Inferior parietal cortex (tissue), 1 donor: Measurements from ENCODE around the gene RIPOR3.
"Not testable (repeated sequence)": the region's sequence is repeated elsewhere in the genome, so short reads cannot be mapped to it uniquely, and the experiment has no call there.

ENCODE experiments used
- DNase-seq: peaks from one replicate; pipeline ENCODE4 v3.0.0-alpha.2; 2016; ENCODE audit errors: extremely low spot score

The RIPOR3 gene

GRCh38 chr20:50680105-50680960, 11.0 kb downstream of the RIPOR3 start:
- no peak for DNase-seq

DNA sequence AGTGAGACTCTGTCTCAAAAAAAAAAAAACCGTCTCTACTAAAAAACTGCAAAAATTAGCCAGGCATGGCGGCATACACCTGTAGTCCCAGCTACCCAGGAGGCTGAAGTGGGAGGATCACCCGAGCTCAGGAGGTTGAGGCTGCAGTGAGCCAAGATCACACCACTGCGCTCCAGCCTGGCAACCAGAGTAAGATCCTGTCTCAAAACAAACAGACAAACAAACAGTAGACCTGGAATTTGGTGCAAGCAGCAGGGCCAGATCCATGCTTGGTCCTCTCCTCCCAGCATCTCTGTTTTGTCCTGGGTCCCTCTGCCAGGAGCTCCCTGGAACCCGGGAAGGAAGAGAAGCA, 11.6 kb downstream of the RIPOR3 start:
- DNase-seq, result no peak

GRCh38 chr20:50678169-50678898, 13.0 kb downstream of the RIPOR3 start:
- DNase-seq, result no peak

DNA sequence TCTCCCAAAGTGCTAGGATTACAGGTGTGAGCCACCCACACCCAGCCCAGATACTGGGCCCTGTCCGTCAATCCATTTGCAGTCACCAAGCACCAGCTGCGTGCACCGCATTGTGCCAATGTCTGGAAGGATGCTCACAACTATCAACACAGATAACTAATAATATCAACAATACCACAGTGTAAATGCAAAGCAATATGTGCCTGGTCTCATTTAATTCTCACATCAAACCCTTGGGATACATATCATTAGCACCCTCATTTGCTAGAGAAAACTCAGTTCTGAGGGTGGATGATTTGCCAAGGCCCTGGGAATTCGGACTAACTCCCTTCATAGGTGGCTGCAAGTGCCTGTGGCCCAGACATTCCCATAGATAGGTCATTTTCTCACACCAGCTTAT, 14.5 kb downstream of the RIPOR3 start:
- no peak for DNase-seq

- DNase-seq, result not testable (repeated sequence)
These were observed 15.0 kb downstream of the RIPOR3 start for GRCh38 chr20:50676377-50676731.

DNA sequence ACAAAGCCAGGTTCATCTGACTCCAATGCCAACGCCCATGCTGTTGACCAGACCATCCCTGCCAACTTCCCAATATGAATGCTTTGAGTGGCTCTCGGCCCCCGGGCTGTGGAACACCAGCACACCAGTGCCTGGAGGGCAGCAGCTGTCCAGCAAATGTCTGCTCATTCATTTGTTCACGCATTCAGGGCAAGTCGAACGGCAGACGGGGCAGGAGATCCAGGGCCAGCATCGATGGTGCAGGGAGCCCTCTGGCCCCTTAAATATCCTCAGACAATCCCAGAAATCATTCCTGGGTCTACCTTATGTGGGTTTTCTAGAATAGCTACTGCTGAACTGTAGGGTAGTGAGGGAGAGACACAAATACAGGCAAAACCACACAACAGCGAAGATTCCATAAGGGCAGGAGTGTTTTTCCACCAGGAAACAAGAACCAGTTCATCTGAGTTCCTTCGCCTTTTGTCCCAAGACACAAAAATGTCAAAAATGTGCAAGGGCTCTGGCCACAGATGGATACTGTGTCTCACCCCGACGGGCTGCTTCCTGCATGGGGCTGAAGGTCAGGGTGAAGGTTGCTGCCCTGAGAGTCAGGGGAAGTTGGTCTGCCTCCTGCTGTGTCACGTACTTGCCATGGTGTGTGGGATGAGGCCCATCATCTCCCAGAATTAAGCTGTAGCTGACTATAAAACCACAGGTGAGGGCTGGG, 15.5 kb downstream of the RIPOR3 start:
- DNase-seq, result no peak

GRCh38 chr20:50674138-50674825, 17.1 kb downstream of the RIPOR3 start:
- DNase-seq, result no peak

DNA sequence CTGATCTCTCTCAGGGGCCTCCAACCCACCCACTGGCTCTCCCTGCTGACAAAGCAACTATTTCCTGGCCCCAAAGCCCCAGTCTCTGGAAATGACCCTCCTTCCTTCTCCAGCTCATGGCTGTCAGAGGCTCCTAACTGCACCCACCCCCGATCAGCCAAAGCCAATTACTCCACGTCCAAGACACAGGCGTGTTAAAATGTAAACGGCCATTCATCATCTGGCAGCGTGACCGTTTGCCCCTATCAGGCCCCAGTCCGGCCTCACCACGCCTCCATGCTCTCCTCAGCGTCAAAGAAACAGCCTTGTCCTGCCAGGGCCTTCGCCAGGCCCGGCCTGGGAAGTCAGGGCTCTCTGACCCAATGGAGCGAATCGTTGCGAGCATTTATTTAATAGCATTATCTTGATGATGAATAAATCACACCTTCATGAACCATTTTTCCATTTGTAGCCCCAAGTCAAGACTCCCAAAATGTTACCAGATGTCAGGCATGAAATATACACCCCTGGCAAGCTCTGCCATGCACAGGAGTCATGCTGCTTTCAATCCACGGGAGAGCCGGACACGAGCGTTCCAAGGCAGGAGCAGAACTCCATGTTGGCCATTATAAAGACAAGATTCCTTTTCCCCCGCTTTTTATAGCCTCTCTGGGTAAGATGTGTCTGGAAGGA, 17.7 kb downstream of the RIPOR3 start:
- DNase-seq, result no peak

GRCh38 chr20:50673146-50673465, 18.2 kb downstream of the RIPOR3 start:
- no peak for DNase-seq

DNA sequence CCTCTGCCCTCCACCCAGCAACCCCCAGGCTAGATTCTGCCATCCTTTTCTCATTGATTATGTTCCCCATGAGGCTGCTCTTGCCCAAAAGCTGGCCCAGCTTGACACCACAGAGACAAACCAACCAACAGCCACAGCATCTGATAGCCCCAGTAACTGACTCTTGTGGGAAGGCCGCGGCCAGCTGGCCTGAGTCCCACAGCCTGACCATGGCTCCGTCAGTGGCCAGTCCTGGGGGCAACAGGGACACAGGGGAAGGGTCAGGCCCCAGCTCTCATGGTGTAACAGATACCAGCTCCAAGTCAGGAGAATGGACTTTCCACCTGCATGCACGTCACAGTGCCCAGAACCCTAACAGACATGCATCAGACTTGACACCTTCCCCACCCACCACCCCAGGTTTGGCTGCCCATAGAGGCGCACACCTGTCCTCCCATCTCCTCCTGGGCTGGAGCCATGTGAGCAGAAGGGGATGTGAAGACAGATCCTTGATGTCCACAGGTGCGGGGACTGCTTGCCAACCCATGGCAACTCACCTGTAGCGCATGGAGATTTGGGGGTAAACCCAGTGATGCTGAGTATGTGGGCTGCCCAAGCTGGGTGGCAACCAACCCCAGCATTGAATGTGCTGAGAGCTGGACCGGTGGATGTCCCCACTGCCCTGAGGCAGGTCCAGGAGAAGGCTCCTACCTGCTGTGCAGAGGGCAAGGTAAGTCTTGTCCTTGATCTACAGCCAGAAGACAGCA, 18.8 kb downstream of the RIPOR3 start:
- no peak for DNase-seq

- no peak for DNase-seq
These were observed 19.7 kb downstream of the RIPOR3 start for GRCh38 chr20:50671626-50672025.

GRCh38 chr20:50671010-50671409, 20.3 kb downstream of the RIPOR3 start:
- DNase-seq, result not testable (repeated sequence)

DNA sequence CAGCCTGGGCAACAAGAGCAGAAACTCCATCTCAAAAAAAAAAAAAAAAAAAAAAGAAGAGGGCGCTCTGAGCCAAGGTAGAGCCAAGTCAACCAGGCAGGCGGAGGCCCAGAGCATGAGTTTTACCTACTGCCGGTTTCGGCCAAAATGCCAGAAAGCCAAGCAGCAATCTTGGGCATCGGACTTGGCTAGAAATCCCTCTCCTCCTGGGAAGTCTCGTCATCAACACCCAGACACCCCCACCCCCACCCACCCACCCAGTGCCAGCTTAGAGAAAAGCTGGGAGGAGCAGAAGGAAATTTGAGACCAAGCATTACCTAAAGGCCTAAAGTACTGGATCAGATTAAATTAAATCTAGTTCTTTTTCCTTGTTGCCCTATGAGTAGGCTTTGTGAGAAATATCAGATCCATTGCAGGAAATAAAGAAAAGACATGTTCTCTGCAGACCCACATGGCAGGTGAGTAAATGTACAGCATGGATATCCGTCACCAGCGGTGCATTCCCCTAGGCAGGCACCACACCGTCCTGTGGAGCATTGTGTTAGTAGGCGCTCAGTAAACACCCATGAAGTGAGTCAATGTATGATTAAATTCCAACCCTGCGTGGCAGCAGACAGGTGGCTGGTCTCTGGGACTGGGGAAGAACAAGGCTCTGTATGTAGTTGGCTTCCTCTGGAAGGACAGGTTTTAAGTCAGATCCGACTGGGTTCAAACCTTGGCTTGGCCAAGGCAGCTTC, 21.0 kb downstream of the RIPOR3 start:
- DNase-seq, result no peak

- DNase-seq, result no peak
These were observed 22.5 kb downstream of the RIPOR3 start for GRCh38 chr20:50668798-50669197.

DNA sequence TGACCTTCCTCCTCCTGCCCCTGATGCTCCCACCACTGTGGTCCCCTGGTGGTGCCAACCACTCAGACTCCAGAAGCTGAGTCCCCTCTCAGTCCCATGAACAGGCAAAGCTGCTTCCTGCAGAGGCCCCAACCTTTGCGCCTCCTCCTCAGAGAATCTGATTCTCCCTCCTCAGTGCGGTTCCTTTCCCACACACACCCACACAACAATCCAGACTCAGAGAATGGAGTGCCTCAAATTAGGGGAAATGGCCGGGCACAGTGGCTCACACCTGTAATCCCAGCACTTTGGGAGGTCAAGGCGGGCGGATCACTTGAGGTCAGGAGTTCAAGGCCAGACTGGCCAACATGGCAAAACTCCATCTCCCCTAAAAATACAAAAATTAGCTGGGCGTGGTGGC, 23.0 kb downstream of the RIPOR3 start:
- DNase-seq, result no peak

GRCh38 chr20:50666709-50667298, 24.5 kb downstream of the RIPOR3 start:
- no peak for DNase-seq

DNA sequence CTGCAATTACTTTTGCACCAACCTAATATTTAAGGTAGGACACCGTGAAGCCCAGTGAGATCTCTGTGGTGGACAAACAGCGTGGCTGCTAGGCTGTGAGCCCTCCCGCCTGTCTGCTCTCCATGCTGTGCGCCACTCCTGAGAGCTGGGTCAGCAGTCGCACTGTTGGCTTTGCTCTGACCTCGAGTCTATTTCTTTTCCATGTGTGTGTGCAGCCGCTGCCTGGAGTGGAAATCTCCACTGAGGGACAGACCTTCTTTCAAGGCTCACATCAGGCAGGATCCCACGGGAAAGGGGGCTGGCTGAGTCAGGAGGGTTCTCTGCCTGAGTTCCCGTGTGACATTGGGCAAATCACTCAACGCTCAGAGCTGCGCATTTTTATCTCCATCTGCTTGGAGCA, 27.1 kb downstream of the RIPOR3 start:
- DNase-seq, result no peak

GRCh38 chr20:50663095-50663821, 28.1 kb downstream of the RIPOR3 start:
- DNase-seq, result no peak

GRCh38 chr20:50659975-50660670, 31.2 kb downstream of the RIPOR3 start:
- no peak for DNase-seq
